Left ventricle myocardium inferior (tissue), 1 donor: ENCODE results near the gene PMEPA1. TPM values are rescaled to one million over a fixed set of nuclear protein-coding genes. Genes with fewer than 3 reads are reported as not detected.

Experiments
- DNase-seq: peaks from one replicate; pipeline ENCODE4 v3.0.0-alpha.2; 2020
- H3K27ac ChIP-seq: fragments of 200-600 bp; replicated peaks from 2 replicates; pipeline ENCODE4 v1.8.0; 2021
- H3K27me3 ChIP-seq: fragments of 200-600 bp; 2 replicates; pipeline ENCODE4 v1.8.0; 2021; ENCODE audit warnings: low read depth
- H3K36me3 ChIP-seq: fragments of 200-600 bp; 2 replicates; pipeline ENCODE4 v1.8.0; 2021
- H3K4me1 ChIP-seq: fragments of 200-600 bp; 2 replicates; pipeline ENCODE4 v1.8.0; 2021
- H3K4me3 ChIP-seq: fragments of 200-600 bp; 2 replicates; pipeline ENCODE4 v1.8.0; 2021; ENCODE audit warnings: mild to moderate bottlenecking, moderate library complexity
- H3K9me3 ChIP-seq: fragments of 200-600 bp; replicated peaks from 2 replicates; pipeline ENCODE4 v1.8.0; 2021
- intact Hi-C: fragments of 100-400 bp; cut with micrococcal nuclease; formaldehyde crosslinking; loops from one replicate; pipeline ENCODE4 v1.11.0; 2022
- total RNA-seq: library from RNA; stranded (reverse); fragmentation: NEBNext Ultra II Directional; extraction: Animal tissue kit (Norgen Biotek cat#: 25700); gene quantifications from one replicate; pipeline ENCODE4 v1.2.1, GENCODE V29; 2021
- TF ChIP-seq, protein P1 (sequence below): fragments of 200-600 bp; IDR thresholded peaks from 2 replicates; pipeline ENCODE4 v1.8.0; 2021; ENCODE audit warnings: antibody characterized with exemption, mild to moderate bottlenecking, borderline replicate concordance
- donor health status: DM: no; HTN: yes; CAD: no; lungs with severe emphysema.

Gene PMEPA1
- total RNA-seq, 1 donor from 2014 or later = 36.4 TPM

DNA sequence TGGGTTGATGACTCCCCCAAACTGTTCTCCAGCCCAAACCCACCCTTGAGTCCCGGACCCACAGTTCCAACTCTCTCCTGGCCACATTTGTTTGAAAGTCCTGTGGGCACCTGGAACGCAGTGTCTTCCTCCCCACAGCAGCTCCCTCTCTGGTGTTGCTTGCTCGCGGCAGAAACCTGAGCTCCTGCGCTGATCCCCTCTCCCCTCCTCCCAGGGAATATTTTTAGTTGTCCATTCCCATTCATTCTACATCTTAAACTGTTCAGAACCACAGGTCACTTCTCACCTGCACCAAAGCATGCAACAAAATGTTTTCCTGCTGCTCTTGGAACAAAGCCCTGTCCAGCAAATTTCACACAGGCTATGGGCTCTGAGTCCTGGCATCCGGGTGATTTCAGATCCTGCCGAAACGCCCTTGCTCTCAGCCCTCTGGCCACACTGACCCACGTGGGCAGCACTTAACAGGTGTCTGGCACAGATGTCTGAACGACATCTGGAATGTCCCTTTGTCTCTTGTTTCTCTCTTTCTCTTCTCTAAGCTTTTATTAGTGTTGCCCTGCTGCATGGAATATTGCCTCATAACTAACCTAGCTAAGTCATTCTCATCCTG, 27.0 kb upstream of the PMEPA1 start:
- DNase-seq = no peak
- TF ChIP-seq, protein P1, sequence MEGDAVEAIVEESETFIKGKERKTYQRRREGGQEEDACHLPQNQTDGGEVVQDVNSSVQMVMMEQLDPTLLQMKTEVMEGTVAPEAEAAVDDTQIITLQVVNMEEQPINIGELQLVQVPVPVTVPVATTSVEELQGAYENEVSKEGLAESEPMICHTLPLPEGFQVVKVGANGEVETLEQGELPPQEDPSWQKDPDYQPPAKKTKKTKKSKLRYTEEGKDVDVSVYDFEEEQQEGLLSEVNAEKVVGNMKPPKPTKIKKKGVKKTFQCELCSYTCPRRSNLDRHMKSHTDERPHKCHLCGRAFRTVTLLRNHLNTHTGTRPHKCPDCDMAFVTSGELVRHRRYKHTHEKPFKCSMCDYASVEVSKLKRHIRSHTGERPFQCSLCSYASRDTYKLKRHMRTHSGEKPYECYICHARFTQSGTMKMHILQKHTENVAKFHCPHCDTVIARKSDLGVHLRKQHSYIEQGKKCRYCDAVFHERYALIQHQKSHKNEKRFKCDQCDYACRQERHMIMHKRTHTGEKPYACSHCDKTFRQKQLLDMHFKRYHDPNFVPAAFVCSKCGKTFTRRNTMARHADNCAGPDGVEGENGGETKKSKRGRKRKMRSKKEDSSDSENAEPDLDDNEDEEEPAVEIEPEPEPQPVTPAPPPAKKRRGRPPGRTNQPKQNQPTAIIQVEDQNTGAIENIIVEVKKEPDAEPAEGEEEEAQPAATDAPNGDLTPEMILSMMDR = no peak
- Histone ChIP-seq H3K4me3 (no peak overlapping the region), H3K36me3 (no peaks in the 10 kb centered on the region), H3K4me1 (no peaks in the 10 kb centered on the region), H3K9me3 (no peaks in the 10 kb centered on the region), H3K27me3 (no peaks in the 10 kb centered on the region), H3K27ac (no peak overlapping the region)
- intact Hi-C loops = no loop called here

DNA sequence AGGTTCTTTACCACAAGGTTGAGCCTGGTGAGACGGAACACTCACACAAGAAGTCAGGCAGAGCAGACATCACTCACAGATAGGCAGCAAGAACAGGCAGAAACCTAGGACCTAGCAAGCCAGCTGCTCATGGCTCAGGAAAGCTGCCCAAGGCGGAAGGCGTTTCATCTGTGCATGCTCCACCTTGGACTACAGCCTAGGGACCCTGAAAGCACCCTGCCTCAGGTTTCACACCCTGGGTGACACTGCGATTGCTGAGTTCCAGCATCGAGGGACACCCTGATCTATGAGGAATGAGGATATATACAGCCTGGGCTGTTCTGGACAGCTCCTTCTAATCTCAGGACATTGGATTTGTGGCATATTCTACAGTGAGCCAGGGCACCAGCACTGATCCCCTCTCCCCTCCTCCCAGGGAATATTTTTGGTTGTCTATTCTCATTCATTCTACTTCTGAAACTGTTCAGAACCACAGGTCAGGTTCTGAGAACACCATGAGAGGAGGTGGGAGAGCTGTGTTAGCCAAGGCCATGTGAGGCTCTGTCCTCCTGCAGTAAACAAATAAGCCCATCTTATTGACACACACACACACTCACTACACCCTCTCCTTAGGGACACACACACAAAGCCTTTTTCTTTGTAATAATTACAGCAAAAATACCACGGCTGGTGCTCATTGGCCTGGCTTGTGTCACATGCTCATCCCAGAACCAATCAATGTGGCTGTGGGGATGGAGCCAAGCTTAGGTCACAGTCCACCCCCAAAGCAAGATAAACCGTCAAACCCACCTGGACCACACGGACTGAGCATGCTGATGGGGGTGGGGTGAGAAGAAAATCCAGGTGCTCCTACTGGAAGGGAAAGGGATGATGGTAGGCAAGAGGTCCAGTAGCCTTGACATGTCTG, 26.3 kb upstream of the PMEPA1 start:
- no peaks in the 10 kb centered on the region for H3K4me1 ChIP-seq
- no peak for DNase-seq
- H3K36me3 ChIP-seq = no peaks in the 10 kb centered on the region
- intact Hi-C loops = no loop called here
- H3K27me3 ChIP-seq = no peaks in the 10 kb centered on the region
- TF ChIP-seq, protein P1 = no peak
- no peak overlapping the region for H3K27ac ChIP-seq
- no peaks in the 10 kb centered on the region for H3K9me3 ChIP-seq
- H3K4me3 ChIP-seq = no peak overlapping the region

DNA sequence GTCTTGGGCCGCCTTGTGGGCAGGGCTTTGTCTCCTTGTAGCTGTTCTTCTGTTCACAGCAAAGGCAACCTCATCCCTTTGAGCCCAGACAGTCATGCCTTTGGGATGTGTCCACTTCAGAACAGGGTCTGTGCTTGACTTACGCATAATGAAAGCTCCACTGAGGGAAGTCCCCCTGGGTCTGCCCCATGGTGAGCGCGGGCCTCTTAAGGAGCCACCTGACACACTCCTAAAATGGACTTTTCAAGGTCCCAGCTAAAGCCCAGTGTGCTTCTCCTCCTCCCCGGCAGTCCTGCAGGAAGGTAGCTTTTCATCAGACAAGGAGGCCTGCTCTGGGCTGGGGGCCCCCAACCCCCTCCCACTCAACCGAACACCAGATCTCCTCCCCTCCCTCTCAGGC, 24.9 kb upstream of the PMEPA1 start:
- Histone ChIP-seq H3K36me3 (no peaks in the 10 kb centered on the region), H3K27me3 (peaks cover 2% of the 10 kb centered on the region), H3K27ac (no peak overlapping the region), H3K4me1 (no peaks in the 10 kb centered on the region), H3K4me3 (no peak overlapping the region), H3K9me3 (no peaks in the 10 kb centered on the region)
- DNase-seq = no peak
- TF ChIP-seq, protein P1 = no peak
- intact Hi-C loops = no loop called here

DNA sequence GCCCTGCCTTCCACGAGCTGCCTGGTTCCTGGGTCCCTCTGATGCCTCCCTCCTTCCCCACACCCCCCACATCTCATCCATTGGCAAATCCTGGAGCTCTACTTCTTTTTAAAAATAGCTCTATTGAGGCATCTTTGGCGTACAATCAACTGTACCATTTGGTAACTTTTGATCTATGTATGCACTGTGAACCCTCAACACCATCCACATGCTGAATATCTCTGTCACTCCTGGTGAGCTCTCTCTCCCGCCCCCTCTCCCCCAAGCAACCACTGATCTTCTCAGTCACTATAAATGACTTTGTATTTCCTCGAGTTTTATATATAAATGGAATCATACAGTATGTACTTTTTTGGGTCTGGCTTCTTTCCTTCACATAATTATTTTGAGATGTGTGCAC, 22.4 kb upstream of the PMEPA1 start:
- Histone ChIP-seq H3K27ac (no peak overlapping the region), H3K27me3 (peaks cover 5% of the 10 kb centered on the region), H3K4me1 (no peaks in the 10 kb centered on the region), H3K4me3 (no peak overlapping the region), H3K9me3 (no peaks in the 10 kb centered on the region), H3K36me3 (no peaks in the 10 kb centered on the region)
- TF ChIP-seq, protein P1 = no peak
- no peak for DNase-seq
- intact Hi-C loops = no loop called here

DNA sequence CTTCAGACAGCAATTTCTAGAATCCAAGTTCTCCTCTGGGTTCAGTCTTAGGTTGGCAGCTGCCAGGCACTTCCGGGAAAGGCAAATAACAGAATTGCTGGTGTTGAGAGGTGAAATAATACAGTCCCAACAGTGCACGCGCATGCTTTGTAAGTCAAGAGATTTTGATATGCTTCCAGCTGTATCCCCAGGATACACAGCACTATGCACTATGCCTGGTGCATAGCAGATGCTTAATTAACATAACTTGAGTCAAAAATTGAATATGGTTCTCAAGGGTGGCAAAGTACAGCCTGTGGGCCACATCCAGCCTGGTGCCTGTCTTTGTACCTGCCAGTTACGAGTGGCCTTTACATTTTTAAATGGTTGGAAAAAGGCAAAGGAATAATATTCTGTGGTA, 18.9 kb upstream of the PMEPA1 start:
- no peaks in the 10 kb centered on the region for H3K36me3 ChIP-seq
- H3K9me3 ChIP-seq = no peaks in the 10 kb centered on the region
- intact Hi-C loops = no loop called here
- no peaks in the 10 kb centered on the region for H3K4me1 ChIP-seq
- no peak overlapping the region for H3K4me3 ChIP-seq
- no peak for DNase-seq
- TF ChIP-seq, protein P1 = no peak
- peaks cover 5% of the 10 kb centered on the region for H3K27me3 ChIP-seq
- H3K27ac ChIP-seq = no peak overlapping the region
